Measurements from ENCODE around the gene RTN4IP1. TPM values are rescaled to one million over a fixed set of nuclear protein-coding genes. Genes with fewer than 3 reads are reported as not detected.
A peak's percentile ranks its signal among the peaks of the same experiment; 100 is the strongest.

RTN4IP1 gene
- total RNA-seq, 1 donor from 2014 or later, result 7.6 TPM

- FAIRE-seq, result peak; percentile 13
- no peak for DNase-seq (ENCODE audit: low read depth)
Observed at GRCh38 chr6:106612671-106613416, 16.5 kb downstream of the RTN4IP1 start.

DNA sequence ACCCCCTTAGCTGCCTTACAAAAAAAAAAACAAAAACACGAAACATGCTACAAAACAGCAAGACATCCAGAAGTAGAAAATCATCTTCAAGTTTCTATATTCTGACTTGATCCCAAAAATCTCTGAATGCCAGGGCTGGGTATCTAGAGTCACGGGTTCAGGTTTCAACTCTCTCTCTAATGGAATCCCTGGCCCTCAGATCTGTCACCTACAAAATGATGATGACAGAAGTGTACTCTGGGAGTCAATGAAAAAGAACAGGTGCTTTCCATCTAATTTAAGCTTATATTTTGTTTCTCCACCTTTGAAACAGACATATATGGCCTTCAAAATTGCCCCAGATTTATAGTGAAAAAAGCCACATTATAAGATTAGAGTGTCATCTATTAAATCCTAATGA, 18.3 kb downstream of the RTN4IP1 start:
- DNase-seq (ENCODE audit: low read depth) (no peak), FAIRE-seq (no peak)
- TF ChIP-seq, protein P1, sequence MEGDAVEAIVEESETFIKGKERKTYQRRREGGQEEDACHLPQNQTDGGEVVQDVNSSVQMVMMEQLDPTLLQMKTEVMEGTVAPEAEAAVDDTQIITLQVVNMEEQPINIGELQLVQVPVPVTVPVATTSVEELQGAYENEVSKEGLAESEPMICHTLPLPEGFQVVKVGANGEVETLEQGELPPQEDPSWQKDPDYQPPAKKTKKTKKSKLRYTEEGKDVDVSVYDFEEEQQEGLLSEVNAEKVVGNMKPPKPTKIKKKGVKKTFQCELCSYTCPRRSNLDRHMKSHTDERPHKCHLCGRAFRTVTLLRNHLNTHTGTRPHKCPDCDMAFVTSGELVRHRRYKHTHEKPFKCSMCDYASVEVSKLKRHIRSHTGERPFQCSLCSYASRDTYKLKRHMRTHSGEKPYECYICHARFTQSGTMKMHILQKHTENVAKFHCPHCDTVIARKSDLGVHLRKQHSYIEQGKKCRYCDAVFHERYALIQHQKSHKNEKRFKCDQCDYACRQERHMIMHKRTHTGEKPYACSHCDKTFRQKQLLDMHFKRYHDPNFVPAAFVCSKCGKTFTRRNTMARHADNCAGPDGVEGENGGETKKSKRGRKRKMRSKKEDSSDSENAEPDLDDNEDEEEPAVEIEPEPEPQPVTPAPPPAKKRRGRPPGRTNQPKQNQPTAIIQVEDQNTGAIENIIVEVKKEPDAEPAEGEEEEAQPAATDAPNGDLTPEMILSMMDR (IDR thresholded peaks at IDR 0.05; ENCODE audit: insufficient read depth, low read length, severe bottlenecking), result no peak
- no peaks in the 10 kb centered on the region for H3K36me3 ChIP-seq (ENCODE audit: control insufficient read depth, insufficient read depth, low read length)
- no peak overlapping the region for H3K4me3 ChIP-seq (ENCODE audit: low read depth, low read length)
- H3K27me3 ChIP-seq (ENCODE audit: control insufficient read depth, insufficient read depth, low read length), result no peaks in the 10 kb centered on the region

More at GRCh38 chr6:106612671-106613416, 16.5 kb downstream of the RTN4IP1 start:
- H3K36me3 ChIP-seq (ENCODE audit: control insufficient read depth, insufficient read depth, low read length), result no peaks in the 10 kb centered on the region
- no peaks in the 10 kb centered on the region for H3K27me3 ChIP-seq (ENCODE audit: control insufficient read depth, insufficient read depth, low read length)
- H3K4me3 ChIP-seq (ENCODE audit: low read depth, low read length), result no peak overlapping the region
- TF ChIP-seq, protein P1 (IDR thresholded peaks at IDR 0.05; ENCODE audit: insufficient read depth, low read length, severe bottlenecking), result no peak

- DNase-seq (ENCODE audit: low read depth) (peak; percentile 30), FAIRE-seq (no peak)
- Histone ChIP-seq H3K4me3 (ENCODE audit: low read depth, low read length) (no peak overlapping the region), H3K36me3 (ENCODE audit: control insufficient read depth, insufficient read depth, low read length) (no peaks in the 10 kb centered on the region), H3K27me3 (ENCODE audit: control insufficient read depth, insufficient read depth, low read length) (no peaks in the 10 kb centered on the region)
- TF ChIP-seq, protein P1 (IDR thresholded peaks at IDR 0.05; ENCODE audit: insufficient read depth, low read length, severe bottlenecking), result peak; percentile 40
Observed at GRCh38 chr6:106609699-106610098, 19.6 kb downstream of the RTN4IP1 start.

GRCh38 chr6:106608080-106608668, 21.1 kb downstream of the RTN4IP1 start:
- DNase-seq (ENCODE audit: low read depth) (peak; percentile 82), FAIRE-seq (no peak)
- Histone ChIP-seq H3K27me3 (ENCODE audit: control insufficient read depth, insufficient read depth, low read length) (no peaks in the 10 kb centered on the region), H3K4me3 (ENCODE audit: low read depth, low read length) (no peak overlapping the region), H3K36me3 (ENCODE audit: control insufficient read depth, insufficient read depth, low read length) (no peaks in the 10 kb centered on the region)
- TF ChIP-seq, protein P1 (IDR thresholded peaks at IDR 0.05; ENCODE audit: insufficient read depth, low read length, severe bottlenecking), result peak; percentile 58

DNA sequence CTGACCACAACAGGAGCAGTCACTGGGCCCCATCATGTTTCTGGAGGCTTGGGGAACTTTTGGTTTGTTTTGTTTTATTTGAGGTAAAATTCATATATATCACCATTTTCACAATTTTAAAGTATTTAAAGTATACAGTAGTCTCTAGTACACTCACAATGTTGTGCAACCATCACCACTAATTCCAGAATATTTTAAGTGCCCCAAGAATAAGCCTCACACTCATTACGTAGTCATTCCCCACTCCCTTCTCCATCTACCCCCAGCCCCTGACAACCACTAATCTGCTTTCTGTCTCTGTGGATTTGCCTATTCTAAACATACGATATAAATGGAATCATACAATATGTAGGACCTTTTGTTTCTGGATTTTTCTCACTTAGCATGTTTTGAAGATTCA, 29.0 kb downstream of the RTN4IP1 start:
- Histone ChIP-seq H3K4me3 (ENCODE audit: low read depth, low read length) (no peak overlapping the region), H3K36me3 (ENCODE audit: control insufficient read depth, insufficient read depth, low read length) (no peaks in the 10 kb centered on the region), H3K27me3 (ENCODE audit: control insufficient read depth, insufficient read depth, low read length) (no peaks in the 10 kb centered on the region)
- FAIRE-seq (no peak), DNase-seq (ENCODE audit: low read depth) (no peak)
- TF ChIP-seq, protein P1 (IDR thresholded peaks at IDR 0.05; ENCODE audit: insufficient read depth, low read length, severe bottlenecking), result no peak
